Kasumi-1 (cell line): ENCODE measurements around the gene TMEM52.

Experiments used
- DNase-seq, 2 experiments: peaks; one replicate each; lab custom pipeline; 2025; lab: John Stamatoyannopoulos, UW

Gene TMEM52

DNA sequence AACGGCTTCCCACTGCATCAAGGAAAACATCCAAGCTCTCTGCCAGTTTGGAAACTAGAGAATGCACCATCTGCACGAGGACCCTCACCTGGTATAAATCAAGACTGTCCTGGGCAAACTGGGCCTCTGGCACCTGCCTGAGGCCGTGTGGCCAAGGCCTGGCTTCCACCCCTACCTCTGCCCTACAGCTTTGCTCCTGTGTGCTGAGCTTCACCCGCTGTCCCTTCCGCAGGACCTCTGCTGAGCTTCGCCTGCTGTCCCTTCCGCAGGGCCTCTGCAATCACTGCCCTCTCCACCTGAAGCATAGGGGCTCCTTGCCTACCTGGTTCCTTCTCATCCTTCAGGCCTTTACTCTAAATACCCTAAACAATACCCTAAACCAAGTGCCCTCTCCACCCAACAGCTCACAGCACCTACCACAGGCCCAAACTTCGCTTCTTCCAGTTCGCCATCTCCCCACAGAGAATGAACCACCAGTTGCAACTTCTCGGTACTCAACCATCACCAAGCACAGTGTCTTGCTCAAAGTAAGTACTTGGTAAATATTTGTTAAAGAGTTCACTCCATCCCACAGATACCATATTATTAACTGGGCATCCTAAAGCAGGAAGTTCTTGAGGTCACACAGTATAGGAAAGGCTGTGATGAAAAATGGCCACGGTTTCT, 46.6 kb downstream of the TMEM52 start:
- DNase-seq: no peak

DNA sequence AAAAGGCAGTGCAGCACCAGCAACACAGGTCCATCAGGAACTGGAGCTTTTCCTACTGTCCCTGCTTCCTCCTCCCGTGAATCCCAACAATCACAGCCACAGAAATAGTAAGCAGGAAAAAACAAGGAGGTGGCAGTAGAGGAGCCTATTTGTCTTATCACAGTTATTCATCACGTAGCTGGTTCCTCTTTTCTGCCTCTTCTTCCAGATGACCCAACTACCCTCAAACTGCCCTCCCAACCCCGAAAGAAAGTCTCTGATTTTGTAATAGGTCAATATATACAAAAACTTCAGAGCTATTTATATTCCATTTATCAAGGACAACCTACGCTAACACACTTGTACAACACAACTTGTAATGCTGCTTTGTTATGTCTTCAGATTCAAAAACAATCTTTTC, 49.6 kb downstream of the TMEM52 start:
- peak; percentile 51 to 69 for DNase-seq
